Measurements from ENCODE around the gene PDIK1L.

The PDIK1L gene

GRCh38 chr1:26067432-26067911 lies 44.2 kb upstream of the PDIK1L start, which contains the start of gene TRIM63:
TRIM63 (minus strand) TSS chr1:26067630; CDS start chr1:26067494, 136 bp downstream.
- no peak within 1 kb of the TSS for H3K9ac ChIP-seq
- no peaks in the 10 kb centered on the region for H3K4me1 ChIP-seq
- no peak within 1 kb of the TSS for H3K27ac ChIP-seq
- no peaks in the 10 kb centered on the region for H3K79me2 ChIP-seq
- no peak within 1 kb of the TSS for H2AFZ ChIP-seq
- no peaks in the 10 kb centered on the region for H3K27me3 ChIP-seq (ENCODE audit: control insufficient read depth, insufficient read depth, low read length)
- H3K4me3 ChIP-seq (ENCODE audit: low read depth, low read length): no peak within 1 kb of the TSS
- H3K9me3 ChIP-seq (ENCODE audit: control insufficient read depth, low read length): no peaks in the 10 kb centered on the region
- no peak within 1 kb of the TSS for H3K4me2 ChIP-seq (ENCODE audit: low read length)
- no peak for TF ChIP-seq CTCF (IDR thresholded peaks at IDR 0.05)
- H3K36me3 ChIP-seq (ENCODE audit: control insufficient read depth, insufficient read depth, low read length): no peaks in the 10 kb centered on the region

DNA sequence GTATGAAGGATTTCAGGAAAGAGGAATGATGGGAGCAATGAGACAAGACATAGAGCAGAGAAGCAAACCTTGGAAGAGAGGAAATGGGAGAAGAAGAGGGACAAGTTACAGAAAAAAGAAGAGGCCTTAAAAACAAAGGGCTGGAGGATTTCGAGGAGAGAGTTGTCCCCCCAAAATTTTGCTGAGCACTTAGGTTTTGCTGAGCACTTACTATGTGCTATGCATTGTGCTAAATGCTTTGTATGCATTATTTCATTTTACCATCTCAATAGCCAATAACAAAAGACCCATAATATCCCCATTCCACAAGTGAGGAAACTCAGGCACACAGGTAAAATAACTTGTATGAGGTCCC lies 41.7 kb upstream of the PDIK1L start:
- Histone ChIP-seq H3K4me2 (ENCODE audit: low read length) (no peak overlapping the region), H3K27ac (no peak overlapping the region), H3K27me3 (ENCODE audit: control insufficient read depth, insufficient read depth, low read length) (no peaks in the 10 kb centered on the region), H3K4me3 (ENCODE audit: low read depth, low read length) (no peak overlapping the region), H3K4me1 (no peaks in the 10 kb centered on the region), H3K79me2 (no peaks in the 10 kb centered on the region), H2AFZ (no peak overlapping the region), H3K9me3 (ENCODE audit: control insufficient read depth, low read length) (no peaks in the 10 kb centered on the region), H3K9ac (no peak overlapping the region), H3K36me3 (ENCODE audit: control insufficient read depth, insufficient read depth, low read length) (no peaks in the 10 kb centered on the region)
- no peak for TF ChIP-seq CTCF (IDR thresholded peaks at IDR 0.05)

DNA sequence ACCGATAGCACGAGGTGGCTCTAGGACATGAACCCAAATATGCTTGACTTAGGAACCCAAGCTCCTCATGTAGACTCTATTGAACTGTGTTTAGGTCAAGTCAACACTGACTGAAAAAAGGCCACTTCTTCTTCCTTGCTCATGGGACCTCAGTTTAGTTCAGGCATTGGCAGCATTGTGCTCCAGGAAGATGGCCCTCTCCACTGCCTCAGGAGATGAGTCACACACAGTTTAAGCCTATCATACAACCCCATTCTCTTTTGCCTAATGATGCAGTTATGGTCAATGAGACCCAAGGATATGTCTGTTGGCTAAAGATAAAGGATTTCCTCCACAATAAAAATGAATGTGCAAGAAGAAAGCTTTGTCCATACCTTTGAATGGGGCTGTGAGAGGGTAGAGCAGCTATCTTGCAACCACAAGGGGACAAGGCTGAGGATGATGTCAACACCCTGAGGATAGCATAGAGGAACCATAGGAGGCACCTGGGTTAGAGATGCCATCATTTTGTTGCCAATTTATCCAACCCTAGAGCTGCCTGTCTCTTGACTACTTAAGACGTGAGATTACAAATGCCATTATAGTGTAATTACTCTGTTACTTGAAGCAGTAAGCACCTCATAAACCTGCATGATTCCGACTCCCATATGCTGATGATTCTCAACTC lies 41.2 kb upstream of the PDIK1L start:
- no peaks in the 10 kb centered on the region for H3K9me3 ChIP-seq (ENCODE audit: control insufficient read depth, low read length)
- H3K9ac ChIP-seq: no peak overlapping the region
- H3K27me3 ChIP-seq (ENCODE audit: control insufficient read depth, insufficient read depth, low read length): no peaks in the 10 kb centered on the region
- no peak overlapping the region for H3K4me2 ChIP-seq (ENCODE audit: low read length)
- H3K27ac ChIP-seq: no peak overlapping the region
- no peak overlapping the region for H2AFZ ChIP-seq
- H3K36me3 ChIP-seq (ENCODE audit: control insufficient read depth, insufficient read depth, low read length): no peaks in the 10 kb centered on the region
- H3K79me2 ChIP-seq: no peaks in the 10 kb centered on the region
- no peaks in the 10 kb centered on the region for H3K4me1 ChIP-seq
- TF ChIP-seq CTCF (IDR thresholded peaks at IDR 0.05): no peak
- no peak overlapping the region for H3K4me3 ChIP-seq (ENCODE audit: low read depth, low read length)

- TF ChIP-seq CTCF (IDR thresholded peaks at IDR 0.05): no peak
- H3K4me3 ChIP-seq (ENCODE audit: low read depth, low read length): no peak overlapping the region
- H3K27me3 ChIP-seq (ENCODE audit: control insufficient read depth, insufficient read depth, low read length): no peaks in the 10 kb centered on the region
- H3K4me1 ChIP-seq: no peaks in the 10 kb centered on the region
- H3K27ac ChIP-seq: no peak overlapping the region
- H3K79me2 ChIP-seq: no peaks in the 10 kb centered on the region
- no peak overlapping the region for H3K9ac ChIP-seq
- no peak overlapping the region for H3K4me2 ChIP-seq (ENCODE audit: low read length)
- no peaks in the 10 kb centered on the region for H3K36me3 ChIP-seq (ENCODE audit: control insufficient read depth, insufficient read depth, low read length)
- no peaks in the 10 kb centered on the region for H3K9me3 ChIP-seq (ENCODE audit: control insufficient read depth, low read length)
- no peak overlapping the region for H2AFZ ChIP-seq
These were observed 40.7 kb upstream of the PDIK1L start for GRCh38 chr1:26070963-26071342.

DNA sequence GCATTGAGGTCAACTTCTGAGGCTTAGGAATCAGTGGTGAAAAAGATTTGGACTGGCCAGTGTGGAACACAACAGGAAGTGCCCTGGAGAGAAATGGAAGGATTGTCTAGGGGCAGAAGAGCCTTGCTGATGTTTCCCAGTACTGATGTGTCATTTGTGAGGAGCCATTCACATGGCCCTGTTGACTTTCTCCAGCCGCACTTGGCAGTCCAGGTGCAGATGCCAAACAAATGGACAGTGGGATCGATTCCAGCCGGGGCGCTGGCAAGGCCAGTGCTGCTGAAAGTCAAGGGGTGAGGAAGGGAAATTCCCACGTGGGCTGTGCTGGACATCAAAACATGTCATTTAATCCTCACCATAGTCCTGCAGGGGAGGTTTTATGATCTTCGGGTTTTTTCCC lies 39.3 kb upstream of the PDIK1L start:
- Histone ChIP-seq H3K27me3 (ENCODE audit: control insufficient read depth, insufficient read depth, low read length) (no peaks in the 10 kb centered on the region), H3K9ac (no peak overlapping the region), H3K79me2 (no peaks in the 10 kb centered on the region), H3K36me3 (ENCODE audit: control insufficient read depth, insufficient read depth, low read length) (no peaks in the 10 kb centered on the region), H3K27ac (no peak overlapping the region), H2AFZ (no peak overlapping the region), H3K4me2 (ENCODE audit: low read length) (no peak overlapping the region), H3K4me3 (ENCODE audit: low read depth, low read length) (no peak overlapping the region), H3K9me3 (ENCODE audit: control insufficient read depth, low read length) (no peaks in the 10 kb centered on the region), H3K4me1 (no peaks in the 10 kb centered on the region)
- no peak for TF ChIP-seq CTCF (IDR thresholded peaks at IDR 0.05)
